ENCODE results near the gene BCAS3.

The BCAS3 gene

DNA sequence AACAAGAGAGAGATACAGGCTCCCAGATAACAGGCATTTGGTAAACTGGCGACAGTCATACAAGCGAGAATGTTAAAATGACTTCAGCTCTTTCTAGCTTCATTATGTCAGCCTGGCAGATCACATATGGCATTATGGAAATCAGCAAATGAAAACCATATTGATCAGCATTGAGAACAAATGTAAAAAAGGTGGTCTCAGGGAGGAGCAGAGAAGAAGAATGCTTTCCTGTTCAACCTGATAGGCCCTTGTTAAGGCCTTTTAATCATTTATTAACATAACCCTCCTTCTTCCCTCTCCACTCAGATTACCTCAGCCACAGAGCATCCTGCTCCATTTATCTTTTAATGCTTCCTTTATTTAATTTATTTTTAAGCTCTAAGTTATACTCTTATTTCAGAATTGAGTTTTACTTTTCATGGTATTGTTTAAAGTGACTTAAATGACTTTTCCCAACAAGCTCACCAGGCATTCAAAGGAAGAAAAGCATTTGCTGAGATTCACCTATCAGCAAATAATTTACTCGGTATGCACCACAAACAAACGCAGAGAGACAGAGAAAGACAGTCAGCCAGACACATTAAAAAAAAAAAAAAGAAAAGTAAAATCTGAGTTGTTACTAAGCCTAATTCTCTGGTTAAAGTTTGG lies 478.1 kb downstream of the BCAS3 start:
- no peak for DNase-seq (ENCODE audit: low read depth in 3 of 3)

- DNase-seq (ENCODE audit: low read depth in 3 of 3), result no peak
Observed at GRCh38 chr17:61157246-61157886, 479.7 kb downstream of the BCAS3 start.

DNA sequence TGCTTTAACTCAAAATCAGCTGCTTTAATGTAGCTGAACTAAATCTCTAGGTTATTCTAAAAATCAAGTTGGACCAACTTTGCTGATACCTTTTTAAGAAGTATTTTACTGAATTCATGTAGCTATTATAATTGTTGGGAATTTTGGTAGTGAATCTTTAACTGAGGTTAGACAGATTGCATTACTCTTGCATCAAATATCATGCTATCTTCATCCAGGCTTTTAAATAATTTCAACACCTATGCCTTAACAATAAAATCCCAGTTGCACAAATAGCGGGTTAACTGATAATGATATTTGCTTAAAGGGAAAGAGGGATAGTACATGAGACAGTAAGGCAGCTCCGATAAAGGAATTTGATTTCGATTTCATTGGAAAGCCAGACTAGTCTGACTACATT lies 480.7 kb downstream of the BCAS3 start:
- no peak for DNase-seq (ENCODE audit: low read depth in 3 of 3)

DNA sequence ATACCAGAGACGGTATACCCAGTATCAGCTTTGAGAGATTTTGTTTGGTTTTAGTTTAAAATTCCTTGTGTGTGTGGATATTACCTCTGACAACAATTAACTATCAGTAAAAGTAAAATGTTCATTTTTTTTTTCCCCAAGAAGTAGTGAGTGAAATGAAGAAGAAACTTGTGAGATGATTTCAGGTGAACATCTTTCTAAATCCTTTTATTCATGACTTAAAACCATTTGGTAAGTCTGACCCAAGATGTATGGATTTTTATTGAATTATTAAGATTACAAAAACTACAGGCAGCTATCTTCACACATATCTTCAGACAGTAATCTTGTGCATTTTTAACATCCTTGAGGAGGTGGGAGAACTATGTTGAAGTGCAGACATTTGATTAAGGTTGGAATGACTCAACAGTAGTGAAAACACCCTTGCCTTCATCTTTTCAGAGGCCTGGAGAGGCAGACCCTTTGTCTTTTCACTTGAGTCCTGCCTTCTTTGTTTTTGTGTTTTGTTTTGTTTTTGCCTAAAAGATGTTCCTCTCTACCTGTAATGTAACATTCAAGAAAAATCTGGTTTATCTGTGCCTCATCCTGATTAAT lies 481.7 kb downstream of the BCAS3 start:
- DNase-seq (ENCODE audit: low read depth in 3 of 3), result no peak

GRCh38 chr17:61160204-61160603 lies 482.6 kb downstream of the BCAS3 start:
- no peak for DNase-seq (ENCODE audit: low read depth in 3 of 3)

- no peak for DNase-seq (ENCODE audit: low read depth in 3 of 3)
Observed at GRCh38 chr17:61160789-61161445, 483.3 kb downstream of the BCAS3 start.

- DNase-seq (ENCODE audit: low read depth in 3 of 3), result no peak
Observed at GRCh38 chr17:61161615-61162134, 484.0 kb downstream of the BCAS3 start.

DNA sequence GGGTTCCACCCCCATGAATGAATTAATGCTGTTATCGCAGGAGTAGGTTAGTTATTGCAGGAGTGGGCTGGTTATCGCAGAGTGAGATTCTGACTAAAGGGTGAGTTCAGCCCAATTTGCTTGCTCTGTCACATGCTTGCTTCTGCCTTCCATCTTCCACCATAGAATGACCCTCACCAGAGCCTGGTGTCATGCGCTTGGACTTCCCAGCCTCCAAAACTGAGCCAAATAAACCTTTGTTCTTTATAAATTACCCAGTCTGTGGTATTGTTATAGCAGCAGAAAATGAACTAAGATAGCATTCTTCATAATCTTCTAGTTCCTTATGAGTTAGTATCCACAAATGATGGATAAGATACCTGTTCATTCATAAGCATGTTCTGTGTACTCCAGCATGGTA lies 486.9 kb downstream of the BCAS3 start:
- DNase-seq (ENCODE audit: low read depth in 3 of 3), result no peak

GRCh38 chr17:61167075-61167474 lies 489.4 kb downstream of the BCAS3 start:
- DNase-seq (ENCODE audit: low read depth in 3 of 3), result no peak

GRCh38 chr17:61168506-61168905 lies 490.9 kb downstream of the BCAS3 start:
- DNase-seq (ENCODE audit: low read depth in 3 of 3), result no peak

- no peak for DNase-seq (ENCODE audit: low read depth in 3 of 3)
Observed at GRCh38 chr17:61174310-61174709, 496.7 kb downstream of the BCAS3 start.

DNA sequence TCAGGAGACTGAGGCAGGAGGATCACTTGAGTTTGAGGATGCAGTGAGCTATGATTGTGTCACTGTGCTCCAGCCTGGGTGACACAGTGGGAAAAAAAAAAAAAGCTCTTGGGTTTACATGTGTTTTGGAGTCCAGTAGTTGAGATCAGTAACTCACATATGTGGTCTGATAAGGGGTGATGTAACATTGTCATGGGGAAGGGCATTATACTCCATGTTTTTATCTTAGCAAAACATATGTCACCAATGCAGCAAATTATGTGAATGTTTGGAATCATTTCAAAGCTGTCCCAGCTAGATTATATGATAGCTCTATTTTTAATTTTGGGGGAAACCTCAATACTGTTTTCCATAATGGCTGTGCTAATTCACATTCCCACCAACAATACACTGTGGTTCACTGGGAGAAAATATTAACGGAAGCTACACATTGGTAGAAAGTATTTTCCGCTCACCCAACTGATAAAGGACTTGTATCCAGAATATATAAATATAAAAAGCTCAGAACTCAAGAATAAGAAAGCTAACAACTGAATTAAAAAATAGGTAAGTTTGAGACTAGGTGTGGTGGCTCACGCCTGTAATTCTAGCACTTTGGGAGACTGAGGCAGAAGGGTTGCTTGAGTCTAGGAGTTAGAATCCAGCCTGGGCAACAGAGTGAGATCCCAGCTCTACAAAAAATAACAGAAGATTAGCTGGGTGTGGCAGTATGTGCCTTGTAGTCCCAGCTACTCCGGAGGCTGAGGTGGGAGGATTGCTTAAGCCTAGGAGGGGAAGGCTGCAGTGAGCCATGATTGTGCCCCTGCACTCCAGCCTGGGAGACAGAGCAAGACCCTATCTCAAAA lies 497.9 kb downstream of the BCAS3 start:
- DNase-seq (ENCODE audit: low read depth in 3 of 3), result no peak

DNA sequence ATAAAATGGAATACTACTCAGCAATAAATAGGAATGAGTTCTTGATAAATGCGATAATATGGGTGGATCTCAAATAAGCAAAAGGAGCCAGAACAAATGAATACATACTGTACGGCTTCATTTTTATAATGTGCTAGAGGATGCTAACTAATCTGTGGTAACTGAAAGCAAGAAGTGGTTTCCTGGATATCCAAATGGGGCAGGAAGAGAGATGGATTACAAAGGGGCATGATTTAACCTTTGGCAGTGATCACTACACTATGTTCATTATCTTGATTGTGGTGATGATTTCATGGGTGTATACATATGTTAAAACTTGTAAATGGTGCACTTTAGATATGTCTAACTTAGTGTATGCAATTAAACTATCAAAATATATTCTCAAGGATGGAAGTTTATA lies 499.7 kb downstream of the BCAS3 start:
- no peak for DNase-seq (ENCODE audit: low read depth in 3 of 3)

DNA sequence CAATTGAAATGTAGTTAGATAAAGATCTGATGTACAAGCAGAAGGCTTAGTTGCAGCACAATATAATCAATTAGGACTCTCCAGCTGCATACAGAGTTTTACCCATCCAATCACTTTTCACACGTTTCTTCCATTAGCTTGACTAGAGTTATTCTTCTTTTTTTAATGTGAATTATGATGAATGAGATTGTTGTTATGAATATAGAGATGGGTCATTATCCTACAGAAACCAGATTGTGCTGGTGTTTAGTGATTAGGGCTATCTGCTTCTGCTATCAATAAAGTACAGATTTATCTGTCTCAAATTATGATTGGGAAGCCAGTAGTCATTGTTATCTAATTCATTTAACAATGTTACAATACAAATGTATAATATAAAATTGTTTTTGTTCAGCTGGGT lies 500.6 kb downstream of the BCAS3 start:
- no peak for DNase-seq (ENCODE audit: low read depth in 3 of 3)

DNA sequence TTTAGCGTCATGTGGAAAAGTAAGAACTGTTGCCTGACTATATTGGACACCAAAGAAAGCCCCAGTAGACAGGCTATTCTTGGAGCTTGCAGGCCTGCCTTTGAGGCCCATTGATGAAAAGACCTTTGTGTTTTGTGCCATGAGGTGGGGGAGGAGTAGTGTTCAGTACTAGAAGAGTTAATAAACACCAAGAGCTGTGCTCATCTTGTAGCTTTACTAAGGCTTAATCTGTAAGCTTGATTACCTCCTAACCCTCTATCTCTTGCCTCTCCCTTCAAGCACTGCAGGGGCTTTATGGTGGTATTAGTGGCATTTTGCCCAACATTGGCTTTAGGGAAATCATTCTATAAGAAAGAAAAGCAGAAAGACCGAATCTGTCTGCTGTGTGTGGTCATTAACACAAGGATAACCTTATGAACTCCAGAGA lies 501.7 kb downstream of the BCAS3 start:
- DNase-seq (ENCODE audit: low read depth in 3 of 3), result no peak

DNA sequence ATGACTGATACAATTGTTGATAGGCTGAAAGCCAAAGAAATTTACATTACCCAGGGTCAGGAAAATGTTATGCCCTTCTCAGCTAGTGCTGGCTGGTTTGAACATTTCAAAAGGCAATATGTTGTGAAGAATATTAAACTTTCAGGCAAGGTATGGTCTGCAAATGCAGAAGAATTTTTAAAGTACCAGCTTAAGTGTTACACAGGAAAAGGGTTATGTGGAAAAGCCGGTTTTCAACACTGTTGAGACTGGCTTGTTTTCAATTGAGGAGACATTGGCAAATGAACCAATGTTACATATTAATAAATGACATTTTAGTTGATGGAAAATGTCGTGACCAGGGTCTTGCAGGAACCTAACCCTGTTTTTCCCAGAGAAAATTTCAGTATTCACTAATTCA lies 506.1 kb downstream of the BCAS3 start:
- no peak for DNase-seq (ENCODE audit: low read depth in 3 of 3)

DNA sequence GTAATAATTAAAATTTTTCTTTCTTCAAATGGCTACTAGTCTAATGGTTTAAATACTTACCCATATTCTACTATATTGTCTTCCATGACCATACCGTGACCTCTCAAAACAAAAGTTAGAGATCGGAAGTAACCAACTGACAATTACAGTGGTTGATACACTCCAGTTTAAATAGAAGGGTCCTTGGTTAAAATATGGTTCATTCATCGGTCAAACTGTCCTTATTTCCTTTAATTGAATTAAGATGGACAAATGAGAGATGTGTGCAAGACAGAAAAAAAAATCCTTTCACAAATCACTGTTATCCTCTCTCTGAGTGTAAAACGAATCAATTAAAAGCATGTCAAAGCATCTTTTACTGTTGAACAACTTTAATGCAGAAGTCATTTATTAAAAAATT lies 507.7 kb downstream of the BCAS3 start:
- no peak for DNase-seq (ENCODE audit: low read depth in 3 of 3)

GRCh38 chr17:61187038-61187437 lies 509.4 kb downstream of the BCAS3 start:
- DNase-seq (ENCODE audit: low read depth in 3 of 3), result no peak

DNA sequence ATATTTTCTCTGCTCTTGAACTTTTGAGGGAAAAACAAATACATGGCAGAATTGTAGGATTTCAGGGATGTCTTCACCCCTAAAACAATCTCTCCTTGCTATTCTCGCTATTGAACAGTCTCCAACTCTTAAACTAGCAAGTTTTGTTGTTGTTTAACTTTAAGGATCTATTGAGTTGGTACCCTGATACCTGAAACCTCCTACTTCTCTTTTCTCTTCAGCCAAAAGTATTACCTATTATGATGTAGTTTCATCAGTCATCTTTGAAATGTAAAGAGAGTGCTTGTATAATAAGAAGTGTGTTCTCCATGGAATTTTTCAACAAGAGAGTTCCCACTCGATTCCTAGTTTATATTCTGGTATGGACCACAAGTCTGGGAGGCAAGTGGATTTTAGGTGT lies 510.4 kb downstream of the BCAS3 start:
- DNase-seq (ENCODE audit: low read depth in 3 of 3), result no peak

DNA sequence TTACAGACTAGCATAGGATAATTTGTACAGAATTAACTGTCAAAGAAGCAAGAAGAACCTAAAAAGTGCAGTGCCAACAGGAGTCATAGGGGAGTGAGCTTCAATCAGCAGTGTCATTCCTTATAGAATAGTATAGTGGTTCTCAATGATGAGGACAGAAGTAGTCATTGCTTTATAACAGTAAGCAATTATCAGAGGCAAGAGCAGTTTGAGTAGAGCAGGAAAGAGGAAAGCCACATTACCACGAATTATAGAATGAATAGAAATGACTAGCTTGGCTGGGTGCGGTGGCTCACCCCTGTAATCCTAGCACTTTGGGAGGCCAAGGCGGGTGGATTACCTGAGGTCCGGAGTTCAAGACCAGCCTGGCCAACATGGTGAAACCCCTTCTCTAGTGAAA lies 512.3 kb downstream of the BCAS3 start:
- no peak for DNase-seq (ENCODE audit: low read depth in 3 of 3)

DNA sequence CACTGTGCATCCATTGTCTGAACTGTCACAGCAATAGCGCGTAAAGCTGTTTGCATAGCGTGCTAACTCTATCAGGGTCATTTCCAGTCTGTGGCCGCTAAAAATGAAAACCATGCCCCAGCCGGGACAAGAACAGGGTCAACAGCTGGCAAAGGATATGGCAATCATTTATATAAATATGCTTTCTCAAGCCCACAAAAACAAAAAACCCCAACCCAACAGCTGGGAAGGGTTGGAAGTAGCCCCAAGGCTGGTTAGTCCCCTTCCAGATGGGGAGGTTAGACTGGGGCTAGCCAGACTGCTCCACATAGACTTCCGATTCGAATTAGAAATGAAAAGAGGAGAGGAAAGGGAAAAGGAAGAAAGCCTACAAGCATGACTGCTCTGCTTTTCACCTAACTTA lies 518.7 kb downstream of the BCAS3 start:
- DNase-seq (ENCODE audit: low read depth in 3 of 3), result no peak

DNA sequence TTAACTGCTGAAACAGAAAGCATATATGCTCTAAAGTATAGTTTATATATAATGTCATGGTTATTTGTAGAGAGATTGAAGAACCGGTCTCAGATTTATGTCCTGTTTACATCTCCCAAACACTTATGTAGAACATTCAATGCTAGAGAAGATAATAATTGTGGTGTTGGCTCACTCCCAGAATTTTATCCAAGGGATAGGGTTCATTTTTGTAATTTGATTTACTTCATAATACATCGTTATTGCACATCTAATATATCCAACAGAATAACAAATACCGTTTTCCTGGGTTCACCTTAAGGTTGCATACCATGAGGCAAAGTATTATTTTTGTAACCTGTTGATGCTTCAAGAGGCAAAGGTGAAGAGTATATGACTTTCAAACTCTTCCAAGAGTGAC lies 519.1 kb downstream of the BCAS3 start:
- DNase-seq (ENCODE audit: low read depth in 3 of 3), result no peak

Measured in stimulated activated CD4-positive, alpha-beta T cell treated with anti-CD3 and anti-CD28 coated beads, TNF-alpha, amount 100 ng/mL, for 4 hours (primary cell).